HCT116 (cell line): ENCODE results near the gene GNAT2. TPM values are rescaled to one million over a fixed set of nuclear protein-coding genes. Genes with fewer than 3 reads are reported as not detected.

Experiments used
- ATAC-seq: fragments of 200-7000 bp; cut with Tn5 transposase; 2 replicates; pipeline ENCODE4 v1.9.1; 2020; ENCODE audit warnings: mild to moderate bottlenecking, moderate library complexity
- BruUV-seq: library from RNA; stranded (reverse); fragments of 400-500 nt; replicated peaks from 2 replicates; lab custom pipeline; 2021; lab: Mats Ljungman, UMichigan
- CTCF ChIA-PET: fragments of 300-600 bp; sonication (Branson Sonifier 250); formaldehyde crosslinking; loops from one replicate; lab custom pipeline; 2021; ENCODE audit warnings: antibody characterized with exemption; lab: Charles Lee
- POLR2A ChIA-PET: fragments of 300-600, 350-600 bp; sonication (Branson Sonifier 250); formaldehyde crosslinking; loops from one replicate; lab custom pipeline; 2021; ENCODE audit warnings: antibody characterized with exemption; lab: Charles Lee
- RAD21 ChIA-PET, 2 experiments: fragments of 300-600 bp; sonication (Branson Sonifier 250); formaldehyde crosslinking; loops; one replicate each; lab custom pipeline; 2023; ENCODE audit warnings: low total read pairs in 2 of 2; ENCODE audit not compliant: uncharacterized antibody in 2 of 2, unreplicated experiment in 2 of 2, low non-redundant PET in 1 of 2; lab: Charles Lee
- DNase-seq: peaks from one replicate; pipeline ENCODE4 v3.0.0-alpha.2; 2010; ENCODE audit warnings: low read depth, low spot score
- H2AFZ ChIP-seq: fragments of 200-600 bp; shearing (Covaris generic), sonication (generic); 2 replicates; pipeline ENCODE4 v1.6.1; 2017; ENCODE audit warnings: low read depth, mixed run types, mixed read lengths, antibody characterized with exemption, low read length; ENCODE audit not compliant: poor library complexity, severe bottlenecking
- H3K27ac ChIP-seq: 2 replicates; pipeline ENCODE4 v1.5.1; 2012; ENCODE audit warnings: low read depth, low read length
- H3K27me3 ChIP-seq: fragments of 200-600 bp; sonication (generic); 2 replicates; pipeline ENCODE4 v1.6.1; 2016; ENCODE audit warnings: mixed run types, low read length, mixed read lengths; ENCODE audit not compliant: insufficient read depth
- H3K36me3 ChIP-seq, 2 experiments: fragments of 200-500 bp in 1 of 2; fragments of 200-600 bp in 1 of 2; sonication (Bioruptor generic) in 1 of 2; sonication (generic) in 1 of 2; 2 replicates each; pipeline versions ENCODE4 v1.5.1 to v1.6.1; 2014 to 2016; ENCODE audit warnings: low read length in 2 of 2, inconsistent platforms in 1 of 2, mixed read lengths in 1 of 2, mixed run types in 1 of 2; ENCODE audit not compliant: insufficient read depth in 2 of 2, control insufficient read depth in 1 of 2
- H3K4me1 ChIP-seq, 2 experiments: fragments of 200-600 bp in 1 of 2; sonication (generic) in 1 of 2; 2 replicates each; pipeline versions ENCODE4 v1.5.1 to v1.6.1; 2012 to 2017; ENCODE audit warnings: low read length in 2 of 2, inconsistent platforms in 1 of 2, mild to moderate bottlenecking in 1 of 2, mixed read lengths in 1 of 2, mixed run types in 1 of 2, moderate library complexity in 1 of 2; ENCODE audit not compliant: insufficient read depth in 2 of 2, control insufficient read depth in 1 of 2
- H3K4me2 ChIP-seq: fragments of 200-600 bp; sonication (generic); 2 replicates; pipeline ENCODE4 v1.6.1; 2017; ENCODE audit warnings: mixed run types, low read length, mixed read lengths
- H3K4me3 ChIP-seq, 2 experiments: fragments of 200-600 bp in 1 of 2; sonication (generic) in 1 of 2; replicated peaks in 1 of 2; 2 replicates each; pipeline ENCODE4 v1.5.1; 2011 to 2016; ENCODE audit warnings: low read length in 2 of 2, control low read depth in 1 of 2, low read depth in 1 of 2, mild to moderate bottlenecking in 1 of 2, mixed read lengths in 1 of 2, mixed run types in 1 of 2
- H3K79me2 ChIP-seq: fragments of 200-600 bp; sonication (generic); 2 replicates; pipeline ENCODE4 v1.6.1; 2017; ENCODE audit warnings: mild to moderate bottlenecking, mixed run types, low read length, moderate library complexity, mixed read lengths; ENCODE audit not compliant: insufficient read depth
- H3K9ac ChIP-seq: fragments of 200-600 bp; sonication (generic); 2 replicates; pipeline ENCODE4 v1.6.1; 2016; ENCODE audit warnings: low read length, mixed read lengths
- H3K9me2 ChIP-seq: fragments of 200-600 bp; sonication (generic), shearing (Covaris generic); 2 replicates; pipeline ENCODE4 v1.6.1; 2017; ENCODE audit warnings: mixed run types, mild to moderate bottlenecking, moderate library complexity; ENCODE audit not compliant: insufficient read depth
- H3K9me3 ChIP-seq, 2 experiments: fragments of 200-500 bp in 1 of 2; fragments of 200-600 bp in 1 of 2; sonication (Bioruptor generic) in 1 of 2; sonication (generic) in 1 of 2; 2 replicates each; pipeline ENCODE4 v1.6.1; 2014 to 2017; ENCODE audit warnings: low read length in 2 of 2, mixed read lengths in 2 of 2, inconsistent platforms in 1 of 2, low read depth in 1 of 2, mild to moderate bottlenecking in 1 of 2, mixed run types in 1 of 2, moderate library complexity in 1 of 2; ENCODE audit not compliant: control insufficient read depth in 1 of 2, insufficient read depth in 1 of 2
- H4K20me1 ChIP-seq: fragments of 200-600 bp; sonication (generic), shearing (Covaris generic); 2 replicates; pipeline ENCODE4 v1.6.1; 2017; ENCODE audit warnings: mixed run types, mild to moderate bottlenecking, moderate library complexity; ENCODE audit not compliant: insufficient read depth
- EGR1 ChIP-seq: IDR thresholded peaks from 2 replicates; pipeline ENCODE4 v1.6.1; 2012; ENCODE audit warnings: low read depth
- ELF1 ChIP-seq: IDR thresholded peaks from 2 replicates; pipeline ENCODE4 v1.6.1; 2012; ENCODE audit warnings: low read depth, borderline replicate concordance
- EZH2phosphoT487 ChIP-seq: fragments of 200-600 bp; IDR thresholded peaks from 2 replicates; pipeline ENCODE4 v1.6.1; 2018; ENCODE audit warnings: antibody characterized with exemption, borderline replicate concordance
- JUND ChIP-seq: IDR thresholded peaks from 2 replicates; pipeline ENCODE4 v1.6.1; 2012
- SRF ChIP-seq: IDR thresholded peaks from 2 replicates; pipeline ENCODE4 v1.6.1; 2012; ENCODE audit warnings: low read depth
- YY1 ChIP-seq: IDR thresholded peaks from 2 replicates; pipeline ENCODE4 v1.6.1; 2011; ENCODE audit warnings: low read length, low read depth, moderate library complexity, mild to moderate bottlenecking; ENCODE audit not compliant: insufficient replicate concordance; ENCODE audit errors: extremely low read depth
- ZFX ChIP-seq: fragments of 450-650 bp; IDR thresholded peaks from 2 replicates; pipeline ENCODE4 v1.6.1; 2017
- intact Hi-C: fragments of 100-400 bp; cut with micrococcal nuclease; formaldehyde crosslinking; loops from 2 replicates; pipeline ENCODE4 v1.10.0; 2022
- total RNA-seq: library from RNA; stranded (reverse); gene quantifications from one replicate; pipeline ENCODE4 v1.2.1, GENCODE V29; 2021; ENCODE audit not compliant: unreplicated experiment
- TF ChIP-seq, protein P1 (sequence below): IDR thresholded peaks from 2 replicates; pipeline ENCODE4 v1.6.1; 2012; ENCODE audit warnings: low read depth
- TF ChIP-seq, protein P2 (sequence below): IDR thresholded peaks from 2 replicates; pipeline ENCODE4 v1.6.1; 2012
- TF ChIP-seq, protein P3 (sequence below): IDR thresholded peaks from 2 replicates; pipeline ENCODE4 v1.6.1; 2012

Gene GNAT2
- total RNA-seq, 1 experiment from 2014 or later, result 0.76 TPM

DNA sequence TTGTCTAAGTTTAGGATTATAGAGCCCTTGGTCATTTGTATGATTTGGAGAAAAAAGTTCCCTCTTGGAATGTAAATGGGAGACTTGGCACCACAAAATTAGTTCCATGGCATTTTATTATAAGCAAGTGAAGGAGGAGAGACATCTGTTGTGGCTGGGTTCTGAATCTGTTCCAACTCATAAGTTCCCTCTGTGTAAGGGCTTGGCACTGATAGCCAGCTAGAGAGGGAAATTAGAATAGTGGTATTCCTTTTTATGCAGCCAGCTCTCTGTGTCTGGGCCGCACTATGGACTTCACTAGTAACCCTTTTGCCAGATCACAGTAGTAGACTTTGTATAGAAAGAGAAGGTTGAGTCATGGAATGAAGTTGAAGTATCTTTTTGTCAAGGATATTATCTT is 39.9 kb downstream of the GNAT2 start:
- ATAC-seq (no peak), DNase-seq (no peak)
- H3K27me3 ChIP-seq, result no peaks in the 10 kb centered on the region
- no peaks in the 10 kb centered on the region for H3K9me3 ChIP-seq
- no peak overlapping the region for H3K9ac ChIP-seq
- H3K4me1 ChIP-seq, result no peaks in the 10 kb centered on the region
- H3K79me2 ChIP-seq, result peaks cover 32% of the 10 kb centered on the region; the same call in 1 of the 2 replicates
- no peak for TF ChIP-seq JUND
- no peak for TF ChIP-seq EZH2phosphoT487
- no peak for TF ChIP-seq YY1
- TF ChIP-seq ELF1, result no peak
- TF ChIP-seq ZFX, result no peak
- TF ChIP-seq, protein P1, sequence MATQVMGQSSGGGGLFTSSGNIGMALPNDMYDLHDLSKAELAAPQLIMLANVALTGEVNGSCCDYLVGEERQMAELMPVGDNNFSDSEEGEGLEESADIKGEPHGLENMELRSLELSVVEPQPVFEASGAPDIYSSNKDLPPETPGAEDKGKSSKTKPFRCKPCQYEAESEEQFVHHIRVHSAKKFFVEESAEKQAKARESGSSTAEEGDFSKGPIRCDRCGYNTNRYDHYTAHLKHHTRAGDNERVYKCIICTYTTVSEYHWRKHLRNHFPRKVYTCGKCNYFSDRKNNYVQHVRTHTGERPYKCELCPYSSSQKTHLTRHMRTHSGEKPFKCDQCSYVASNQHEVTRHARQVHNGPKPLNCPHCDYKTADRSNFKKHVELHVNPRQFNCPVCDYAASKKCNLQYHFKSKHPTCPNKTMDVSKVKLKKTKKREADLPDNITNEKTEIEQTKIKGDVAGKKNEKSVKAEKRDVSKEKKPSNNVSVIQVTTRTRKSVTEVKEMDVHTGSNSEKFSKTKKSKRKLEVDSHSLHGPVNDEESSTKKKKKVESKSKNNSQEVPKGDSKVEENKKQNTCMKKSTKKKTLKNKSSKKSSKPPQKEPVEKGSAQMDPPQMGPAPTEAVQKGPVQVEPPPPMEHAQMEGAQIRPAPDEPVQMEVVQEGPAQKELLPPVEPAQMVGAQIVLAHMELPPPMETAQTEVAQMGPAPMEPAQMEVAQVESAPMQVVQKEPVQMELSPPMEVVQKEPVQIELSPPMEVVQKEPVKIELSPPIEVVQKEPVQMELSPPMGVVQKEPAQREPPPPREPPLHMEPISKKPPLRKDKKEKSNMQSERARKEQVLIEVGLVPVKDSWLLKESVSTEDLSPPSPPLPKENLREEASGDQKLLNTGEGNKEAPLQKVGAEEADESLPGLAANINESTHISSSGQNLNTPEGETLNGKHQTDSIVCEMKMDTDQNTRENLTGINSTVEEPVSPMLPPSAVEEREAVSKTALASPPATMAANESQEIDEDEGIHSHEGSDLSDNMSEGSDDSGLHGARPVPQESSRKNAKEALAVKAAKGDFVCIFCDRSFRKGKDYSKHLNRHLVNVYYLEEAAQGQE, result no peak
- TF ChIP-seq, protein P2, sequence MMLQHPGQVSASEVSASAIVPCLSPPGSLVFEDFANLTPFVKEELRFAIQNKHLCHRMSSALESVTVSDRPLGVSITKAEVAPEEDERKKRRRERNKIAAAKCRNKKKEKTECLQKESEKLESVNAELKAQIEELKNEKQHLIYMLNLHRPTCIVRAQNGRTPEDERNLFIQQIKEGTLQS, result no peak
- TF ChIP-seq, protein P3, sequence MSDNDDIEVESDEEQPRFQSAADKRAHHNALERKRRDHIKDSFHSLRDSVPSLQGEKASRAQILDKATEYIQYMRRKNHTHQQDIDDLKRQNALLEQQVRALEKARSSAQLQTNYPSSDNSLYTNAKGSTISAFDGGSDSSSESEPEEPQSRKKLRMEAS, result no peak
- no peak for TF ChIP-seq EGR1
- TF ChIP-seq SRF, result no peak
- intact Hi-C loops, result no loop called here
- peaks cover 6 to 18% of the 10 kb centered on the region in 2 experiments; a peak in 3 of 4 replicates for H3K36me3 ChIP-seq
- H2AFZ ChIP-seq, result no peak overlapping the region
- no peaks in the 10 kb centered on the region for H4K20me1 ChIP-seq
- ChIA-PET POLR2A (interaction anchor here (1.2 kb wide), 1 partner anchor 9 kb away, joined by 3 read pairs; no protein-coding TSS in a partner anchor), RAD21 (no interaction called here), CTCF (interaction anchor here (1.5 kb wide), 1 partner anchor 61 kb away, joined by 3 read pairs; no protein-coding TSS in a partner anchor)
- H3K4me2 ChIP-seq, result no peak overlapping the region
- no peaks in the 10 kb centered on the region for H3K9me2 ChIP-seq
- BruUV-seq, result no TSS peak
- no peak overlapping the region for H3K4me3 ChIP-seq
- no peak overlapping the region for H3K27ac ChIP-seq
